GM23248 (cell line): Measurements from ENCODE around the gene MFSD6.

Experiments used
- EZH2 ChIP-seq: fragments of 200-600 bp; sonication (generic); IDR thresholded peaks from 2 replicates; pipeline ENCODE4 v1.6.1; 2018; ENCODE audit warnings: antibody characterized with exemption, mild to moderate bottlenecking; ENCODE audit not compliant: insufficient read depth, poor library complexity, severe bottlenecking
- EZH2phosphoT487 ChIP-seq: fragments of 200-600 bp; sonication (generic); IDR thresholded peaks from 2 replicates; pipeline ENCODE4 v1.6.1; 2018; ENCODE audit warnings: antibody characterized with exemption, moderate library complexity, mild to moderate bottlenecking, low read depth; ENCODE audit not compliant: insufficient read depth

- TF ChIP-seq EZH2 (no peak), EZH2phosphoT487 (no peak)
Observed at GRCh38 chr2:190406805-190407204, 1.4 kb upstream of the MFSD6 start.
